Pons (tissue), 1 donor: ENCODE data around the gene PRUNE2.
"Not testable (repeated sequence)": the region's sequence is repeated elsewhere in the genome, so short reads cannot be mapped to it uniquely, and the experiment has no call there.

Source experiments
- DNase-seq: peaks from one replicate; pipeline ENCODE4 v3.0.0-alpha.2; 2016; ENCODE audit warnings: low spot score

Gene PRUNE2

DNA sequence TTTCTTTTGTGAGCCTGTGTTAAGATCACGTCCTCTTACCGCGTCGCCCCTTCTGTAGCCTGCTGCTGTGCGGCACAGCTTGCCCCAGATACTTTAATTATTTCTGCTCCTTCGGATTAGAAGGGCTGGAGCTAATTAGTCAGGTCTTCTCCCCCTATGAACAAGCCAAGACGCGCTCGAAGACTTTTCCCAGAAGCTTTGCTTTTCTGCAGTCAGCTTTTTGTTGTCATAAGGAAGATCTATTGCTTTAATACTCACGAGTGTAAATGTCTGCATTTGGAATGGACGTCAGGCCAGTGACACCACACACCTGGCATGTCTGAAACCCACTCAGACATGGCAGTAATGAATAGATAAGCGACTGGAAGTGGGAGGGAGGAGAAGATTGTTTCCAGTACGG, 37.0 kb downstream of the PRUNE2 start:
- no peak for DNase-seq

DNA sequence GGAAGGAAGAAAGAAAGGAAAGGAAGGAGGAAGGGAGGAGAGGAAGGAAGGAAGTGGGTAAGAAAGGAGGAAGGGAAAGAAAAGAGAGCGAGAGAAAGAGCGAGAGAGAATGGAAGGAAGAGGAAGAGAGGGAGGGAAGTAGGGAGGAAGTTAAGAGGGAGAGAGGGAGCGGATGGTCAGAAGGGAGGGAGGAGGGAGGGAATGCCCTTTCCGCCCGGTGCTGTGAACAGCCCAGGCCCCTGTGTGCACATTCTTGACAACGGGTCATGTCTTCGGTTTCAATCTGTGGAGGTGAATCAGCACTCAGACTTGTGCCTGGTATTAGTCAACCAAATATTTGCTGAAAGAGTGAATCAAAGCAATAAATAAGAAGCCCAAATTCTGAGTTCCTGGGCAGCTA, 39.2 kb downstream of the PRUNE2 start:
- no peak for DNase-seq

DNA sequence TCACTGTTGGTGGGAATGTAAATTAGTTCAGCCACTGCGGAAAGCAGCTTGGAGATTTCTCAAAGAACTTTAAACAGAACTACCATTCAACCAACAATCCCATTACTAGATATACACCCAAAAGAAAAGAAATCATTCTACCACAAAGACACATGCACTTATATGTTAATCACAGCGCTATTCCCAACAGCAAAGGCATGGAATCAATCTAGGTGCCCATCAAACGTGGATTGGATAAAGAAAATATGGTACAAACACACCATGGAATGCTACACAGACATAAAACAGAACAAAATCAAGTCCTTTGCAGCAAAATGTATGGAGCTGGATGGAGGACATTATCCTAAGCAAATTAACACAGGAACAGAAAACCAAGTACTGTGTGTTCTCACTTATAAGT, 42.1 kb downstream of the PRUNE2 start:
- DNase-seq: peak; percentile 47

DNA sequence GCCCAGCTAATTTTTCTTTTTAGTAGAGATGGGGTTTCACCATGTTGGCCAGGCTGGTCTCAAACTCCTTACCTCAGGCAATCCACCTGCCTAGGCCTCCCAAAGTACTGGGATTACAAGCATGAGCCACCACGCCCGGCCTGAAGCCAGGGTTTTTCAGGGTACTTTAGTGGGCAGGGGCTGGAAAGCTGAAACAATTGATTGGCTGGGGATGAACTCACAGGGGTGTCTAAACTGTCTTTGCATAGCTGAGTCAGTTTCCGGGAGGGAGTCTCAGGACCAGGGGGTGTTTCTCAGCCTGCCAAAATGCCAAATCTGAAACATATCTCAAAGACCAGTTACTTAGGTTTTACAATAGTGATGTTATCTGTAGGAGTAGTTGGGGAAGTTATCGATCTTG, 46.1 kb downstream of the PRUNE2 start:
- DNase-seq: no peak

DNA sequence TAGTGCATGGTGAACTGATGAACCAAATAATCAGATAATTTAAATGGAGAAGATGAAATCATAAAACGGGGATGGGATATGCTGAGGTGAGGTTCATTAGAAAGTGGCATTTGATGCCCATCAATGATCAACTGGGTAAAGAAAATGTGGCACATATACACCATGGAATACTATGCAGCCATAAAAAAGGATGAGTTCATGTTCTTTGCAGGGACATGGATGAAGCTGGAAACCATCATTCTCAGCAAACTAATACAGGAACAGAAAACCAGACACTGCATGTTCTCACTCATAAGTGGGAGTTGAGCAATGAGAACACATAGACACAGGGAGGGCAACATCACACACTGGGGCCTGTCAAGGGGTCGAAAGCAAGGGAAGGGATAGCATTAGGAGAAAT, 47.7 kb downstream of the PRUNE2 start:
- DNase-seq: not testable (repeated sequence)

DNA sequence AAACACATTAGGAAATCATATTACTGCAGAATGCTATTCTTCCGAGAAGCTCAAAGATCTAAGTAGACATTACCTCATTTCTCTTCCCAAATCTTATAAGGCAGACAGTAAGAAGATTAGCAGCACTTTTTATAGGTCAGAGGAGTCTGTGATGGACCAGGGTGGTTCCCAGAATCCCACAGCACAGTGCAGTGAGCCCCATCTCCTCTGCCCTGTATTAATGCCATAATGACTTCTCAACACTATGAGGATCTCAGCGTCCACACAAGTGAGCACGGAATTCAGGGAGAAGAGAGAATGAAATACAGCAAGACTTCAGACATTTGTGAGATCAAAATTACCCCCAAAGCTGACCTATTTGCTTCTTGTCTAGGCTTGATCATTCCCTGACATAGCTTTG, 49.9 kb downstream of the PRUNE2 start:
- DNase-seq: no peak

DNA sequence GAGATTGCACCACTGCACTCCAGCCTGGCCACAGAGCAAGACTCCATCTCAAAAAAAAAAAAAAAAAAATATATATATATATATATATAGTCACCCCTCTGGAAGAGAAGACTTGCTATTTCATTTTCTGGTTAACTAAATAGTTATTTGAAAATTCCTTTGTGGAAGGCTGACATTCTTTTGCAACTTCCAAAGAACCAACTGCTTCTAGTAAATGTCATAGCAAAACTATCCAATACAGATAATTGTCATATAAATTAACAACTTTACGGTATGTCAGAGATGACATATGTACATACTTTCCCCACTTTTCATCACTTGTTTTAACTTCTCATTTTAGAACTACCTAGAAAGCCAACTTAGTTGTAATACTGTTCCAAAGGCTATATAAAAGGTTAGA, 50.9 kb downstream of the PRUNE2 start:
- no peak for DNase-seq

DNA sequence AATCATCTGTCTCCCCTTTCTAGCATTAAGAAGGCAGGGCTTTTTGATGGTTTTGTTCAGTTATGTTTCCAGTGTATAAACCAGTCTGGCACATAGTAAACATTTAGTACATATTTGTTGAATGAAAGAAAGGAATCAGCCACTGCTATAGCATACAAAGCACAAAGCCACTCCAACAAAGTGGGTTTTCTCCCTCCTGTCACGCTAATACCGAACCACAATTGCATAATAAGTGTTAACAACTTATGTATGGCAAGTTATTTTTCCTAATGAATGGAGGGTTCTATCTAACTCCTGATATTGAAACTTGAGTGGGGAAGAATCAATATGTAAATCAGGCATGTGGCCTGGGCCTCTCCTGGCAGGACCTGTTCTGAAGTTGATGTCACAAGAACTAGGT, 53.9 kb downstream of the PRUNE2 start:
- no peak for DNase-seq

DNA sequence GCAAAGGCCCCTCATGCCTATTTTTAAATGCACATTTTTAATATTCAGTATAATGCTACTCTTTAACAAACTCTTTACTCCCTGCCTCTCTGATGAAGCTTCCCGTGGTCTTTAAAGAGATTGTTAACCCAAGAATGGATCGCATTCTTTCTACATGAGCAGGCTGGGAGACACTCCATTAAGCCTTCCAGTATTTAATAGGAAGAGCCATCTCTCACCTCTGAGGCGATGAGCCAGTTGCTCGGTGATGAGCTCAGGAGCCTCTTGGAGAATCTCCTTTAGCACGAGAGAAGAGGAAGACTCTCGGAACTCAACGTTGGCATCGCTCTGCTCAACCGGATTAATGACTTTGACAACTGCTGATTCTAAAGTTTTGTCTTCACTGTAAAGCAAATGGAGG, 59.6 kb downstream of the PRUNE2 start:
- DNase-seq: no peak

DNA sequence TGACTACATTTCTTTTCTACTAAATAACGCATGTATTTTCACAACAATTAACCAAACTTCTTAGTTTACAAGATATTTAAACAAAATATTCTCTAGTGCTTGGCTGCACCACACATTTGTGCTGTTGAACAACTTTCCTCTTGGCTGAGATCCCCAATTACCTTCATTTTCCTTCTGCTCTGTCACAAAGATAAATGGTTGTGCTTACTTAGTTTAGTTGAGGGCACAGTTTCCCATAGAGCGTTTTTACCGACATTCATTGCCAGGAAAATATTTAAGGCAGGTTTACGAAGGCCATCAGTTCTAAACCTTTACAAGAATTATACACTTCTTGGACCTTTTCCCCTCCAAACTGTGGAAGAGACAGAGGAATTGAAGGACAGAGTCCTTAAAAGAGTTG, 60.7 kb downstream of the PRUNE2 start:
- no peak for DNase-seq

DNA sequence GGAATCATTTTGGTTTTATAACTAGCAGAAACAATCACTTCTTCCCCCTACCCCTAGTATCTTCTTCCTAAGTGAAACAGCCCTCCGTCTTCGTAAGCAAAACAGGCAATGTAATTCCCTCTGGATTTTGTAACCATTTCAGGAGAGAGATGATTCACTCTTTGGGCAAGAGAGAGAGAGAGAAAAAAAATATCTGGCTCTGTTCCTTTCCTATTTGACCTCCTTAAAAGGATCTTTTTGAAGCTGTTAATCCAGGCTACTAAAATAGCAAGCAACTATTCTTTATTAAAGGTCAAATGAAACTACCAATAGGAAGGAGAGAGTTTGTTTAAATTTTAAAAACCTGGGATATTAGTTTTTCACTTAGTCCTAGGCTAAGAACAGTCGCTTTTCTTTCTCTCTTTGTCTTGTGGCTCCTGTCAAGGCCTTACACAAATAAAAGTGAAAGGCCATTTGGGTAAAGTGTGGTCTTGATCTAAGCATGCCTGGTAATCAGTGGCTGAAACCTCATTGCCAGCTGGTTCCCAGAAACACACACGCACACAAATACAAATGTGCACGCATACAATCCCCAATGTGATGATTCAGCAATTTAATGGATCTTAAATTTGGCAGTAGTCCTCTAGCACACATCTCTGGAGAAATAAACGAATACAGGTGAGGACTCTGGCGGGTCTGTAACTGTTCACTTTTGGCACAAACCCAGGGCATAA, 70.2 kb downstream of the PRUNE2 start:
- DNase-seq: peak; percentile 59

DNA sequence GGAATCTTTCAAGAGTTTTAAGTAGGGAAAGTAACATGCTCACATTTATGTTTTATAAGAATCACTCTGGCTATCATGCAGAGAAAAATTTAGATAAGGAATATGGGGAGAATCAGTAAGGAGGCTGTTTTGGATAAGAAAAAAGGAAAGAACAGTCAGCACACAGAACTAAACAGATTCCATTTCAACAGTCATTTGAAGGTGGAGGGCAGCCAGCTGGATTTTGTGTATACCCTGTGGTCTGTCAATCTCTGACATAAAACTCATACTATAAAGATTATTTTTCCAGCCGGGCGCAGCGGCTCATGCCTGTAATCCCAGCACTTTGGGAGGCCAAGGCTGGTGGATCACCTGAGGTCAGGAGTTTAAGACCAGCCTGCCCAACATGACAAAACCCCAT, 77.5 kb downstream of the PRUNE2 start:
- no peak for DNase-seq

DNA sequence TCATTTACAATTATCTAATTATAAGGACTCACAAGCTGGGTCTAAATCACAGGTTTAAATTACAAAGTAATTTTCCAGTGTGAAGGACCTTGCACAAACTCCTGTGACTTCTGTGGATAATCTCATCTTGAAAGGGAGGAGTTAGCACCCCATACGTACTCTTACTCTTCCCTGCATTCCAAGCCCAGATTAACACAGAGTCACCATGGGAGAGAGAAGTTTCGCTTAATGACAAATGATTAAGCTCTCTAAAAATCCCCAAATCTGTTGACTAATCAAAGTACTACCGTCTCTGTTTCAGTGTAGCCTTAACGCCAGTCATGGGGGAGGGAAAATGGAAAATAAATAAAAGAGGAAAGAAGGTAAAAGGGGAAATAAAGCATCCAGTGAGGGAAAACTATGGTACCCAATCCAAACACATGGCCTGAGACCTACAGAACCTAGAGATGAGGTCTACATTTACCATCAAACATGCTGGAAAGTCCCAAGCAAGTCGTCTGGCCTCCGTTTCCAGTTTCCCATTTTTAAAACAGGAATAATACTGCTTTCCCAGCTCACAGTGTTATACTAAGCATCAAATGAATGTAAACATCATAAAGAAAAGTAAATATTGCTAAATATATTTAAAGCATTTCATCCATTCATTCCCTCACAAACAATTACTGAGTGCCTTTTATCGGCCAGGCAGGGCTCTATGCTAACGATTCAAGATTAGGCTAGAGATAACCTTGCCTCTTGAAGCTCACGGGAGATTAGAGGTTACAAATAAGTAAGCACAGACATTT, 78.4 kb downstream of the PRUNE2 start:
- no peak for DNase-seq

DNA sequence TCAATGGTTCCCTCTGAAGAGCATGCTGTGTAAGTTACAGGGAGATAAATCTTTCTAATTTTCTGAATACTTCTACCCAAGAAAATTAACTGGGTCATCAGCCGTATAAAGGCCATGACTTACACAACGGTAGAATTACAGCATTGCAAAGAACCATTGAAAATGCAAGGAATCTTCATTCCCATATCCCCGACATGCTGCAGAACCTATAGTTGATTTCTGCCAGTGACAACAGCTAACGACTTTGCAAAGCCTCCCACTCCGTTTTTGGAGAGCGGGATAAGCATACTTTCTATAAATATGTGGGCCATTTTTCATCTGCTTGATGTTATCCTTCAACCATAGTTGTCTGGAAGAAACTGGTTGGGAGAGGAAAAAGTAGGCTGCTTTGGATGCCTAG, 85.5 kb downstream of the PRUNE2 start:
- no peak for DNase-seq

DNA sequence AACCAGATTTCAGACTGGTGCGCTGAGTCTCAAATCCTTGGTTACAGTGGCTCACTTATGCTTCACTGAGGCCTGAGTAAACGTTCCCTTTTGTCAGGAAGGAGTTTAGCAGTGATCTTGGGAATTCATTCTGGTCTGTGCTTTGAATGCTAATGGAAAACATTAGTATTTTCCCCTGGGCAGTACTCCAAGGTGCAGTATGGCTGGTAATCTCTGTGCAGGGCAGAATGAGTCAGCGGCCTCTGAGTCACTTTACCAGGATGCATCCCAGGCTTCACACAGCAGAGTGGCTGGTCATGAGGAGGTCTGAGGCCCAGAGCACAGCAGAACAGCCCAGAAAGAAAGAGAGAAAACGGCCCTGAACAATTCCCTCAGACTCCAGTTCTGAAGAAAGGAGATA, 87.6 kb downstream of the PRUNE2 start:
- peak; percentile 89 for DNase-seq

DNA sequence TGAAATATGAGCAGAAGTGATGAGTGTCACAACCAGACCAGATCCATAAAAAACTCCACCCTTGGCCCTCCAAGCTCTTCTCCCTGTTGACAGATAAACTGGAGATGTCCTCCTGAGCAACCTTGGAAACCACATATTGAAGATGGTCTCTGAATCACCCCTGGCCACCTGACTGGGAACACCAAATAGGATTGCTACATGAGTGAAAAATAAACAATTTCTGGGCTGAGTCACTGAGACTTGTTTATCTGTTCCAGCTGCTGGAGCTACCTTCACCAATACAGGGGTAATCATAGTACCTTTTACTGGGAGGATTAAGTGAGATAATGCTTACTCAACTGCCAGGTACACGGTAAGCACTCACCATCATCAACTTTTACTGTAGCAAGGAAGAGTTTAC, 88.4 kb downstream of the PRUNE2 start:
- DNase-seq: no peak

DNA sequence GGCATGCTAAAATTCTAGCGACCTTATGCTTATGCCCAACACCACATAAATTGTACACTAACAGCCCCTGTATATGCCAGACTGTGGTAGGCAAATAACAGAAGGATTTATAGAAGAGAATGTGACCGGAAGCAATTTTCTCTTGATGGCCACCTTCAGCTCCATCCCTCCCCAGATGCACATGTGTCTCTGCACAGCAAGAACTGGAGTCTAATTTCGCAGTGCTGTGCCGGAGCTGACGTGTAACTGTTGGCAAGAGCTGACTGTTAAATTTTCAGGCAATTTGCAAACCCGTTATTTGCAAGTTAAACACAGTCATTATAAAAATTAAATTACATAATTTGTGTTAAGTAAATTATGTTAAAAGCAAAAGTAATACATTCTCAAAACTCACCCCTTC, 93.3 kb downstream of the PRUNE2 start:
- no peak for DNase-seq

DNA sequence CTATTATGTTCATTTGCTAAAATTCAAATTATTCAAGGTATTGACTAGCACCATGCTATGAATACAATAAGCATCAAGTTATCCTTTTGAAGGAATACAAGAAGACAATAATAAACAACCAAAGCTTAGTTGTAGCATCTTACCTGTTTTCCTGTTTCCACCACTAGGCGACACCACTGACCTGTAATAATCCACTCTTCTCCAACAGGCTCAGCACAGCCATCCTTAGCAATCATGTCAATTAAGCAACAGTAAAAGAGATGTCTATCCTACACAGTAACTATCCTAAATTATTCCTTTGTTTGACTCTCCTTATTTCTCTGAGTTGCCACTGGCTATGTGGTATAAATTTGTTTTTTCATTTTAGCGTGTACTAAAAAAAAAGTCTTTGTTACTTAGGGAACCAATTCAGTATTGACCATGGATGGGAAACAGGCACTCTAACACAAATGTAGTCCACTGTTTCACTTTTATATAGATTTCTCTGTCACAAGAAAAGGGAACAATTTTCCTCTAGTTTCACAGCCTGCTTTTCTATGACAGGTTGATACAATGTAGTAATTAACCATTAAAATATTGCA, 95.4 kb downstream of the PRUNE2 start:
- peak; percentile 88 for DNase-seq

DNA sequence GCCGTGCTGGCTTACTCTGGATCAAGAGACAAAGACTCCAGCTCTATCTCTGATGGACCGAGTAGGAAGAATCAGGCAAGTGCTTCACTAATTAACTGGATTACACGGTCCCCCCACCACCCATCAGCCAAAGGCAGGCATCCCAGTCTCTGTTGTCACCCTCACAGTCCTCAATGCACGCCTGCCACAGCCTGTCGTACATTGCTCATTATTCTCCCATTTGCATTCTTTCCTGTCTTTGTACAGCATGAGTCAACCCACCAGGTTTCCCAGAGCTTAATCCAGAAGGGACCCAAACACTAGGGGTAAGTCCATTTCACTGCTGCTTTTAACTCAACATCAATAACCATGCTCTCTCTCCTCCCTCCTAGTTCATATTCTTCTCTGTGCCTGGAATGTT, 97.3 kb downstream of the PRUNE2 start:
- DNase-seq: no peak

DNA sequence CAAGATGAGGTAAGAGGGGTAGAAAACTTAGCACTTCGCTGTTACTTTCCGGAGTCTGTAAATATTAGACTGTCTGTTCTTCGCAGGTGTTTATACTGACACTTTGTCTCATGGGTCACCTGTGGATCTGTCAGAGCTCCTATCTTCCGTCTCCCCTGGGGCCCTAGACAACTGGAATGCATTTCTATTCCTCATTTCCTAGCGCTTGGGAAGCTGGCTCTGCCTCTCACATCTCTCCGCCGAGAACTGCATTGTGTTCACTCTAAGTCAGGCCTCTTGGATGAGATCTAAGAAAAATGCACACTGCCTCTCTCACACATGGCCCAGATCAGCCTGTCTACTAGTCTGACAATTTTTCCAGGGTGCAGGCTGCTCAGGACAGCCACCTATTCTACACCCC, 102.2 kb downstream of the PRUNE2 start:
- DNase-seq: no peak

DNA sequence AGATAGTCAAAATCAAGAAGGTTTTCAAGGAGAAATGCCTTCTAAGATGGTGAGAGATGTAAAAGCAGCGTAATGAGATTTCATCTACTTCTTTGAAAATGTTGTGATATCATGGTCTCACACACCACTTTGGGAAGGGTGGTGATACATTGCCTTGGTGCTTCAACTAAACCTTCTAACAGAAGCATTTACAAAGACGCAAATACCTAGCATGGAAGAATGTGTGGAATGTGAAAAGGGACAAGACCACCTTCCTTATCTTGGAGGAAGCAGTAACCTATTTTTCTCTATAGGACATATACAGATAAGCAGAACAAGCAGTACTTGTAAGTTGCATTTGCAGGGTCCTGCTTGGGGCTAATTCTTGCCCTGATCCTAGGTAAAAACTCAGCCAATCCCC, 102.8 kb downstream of the PRUNE2 start:
- DNase-seq: no peak

DNA sequence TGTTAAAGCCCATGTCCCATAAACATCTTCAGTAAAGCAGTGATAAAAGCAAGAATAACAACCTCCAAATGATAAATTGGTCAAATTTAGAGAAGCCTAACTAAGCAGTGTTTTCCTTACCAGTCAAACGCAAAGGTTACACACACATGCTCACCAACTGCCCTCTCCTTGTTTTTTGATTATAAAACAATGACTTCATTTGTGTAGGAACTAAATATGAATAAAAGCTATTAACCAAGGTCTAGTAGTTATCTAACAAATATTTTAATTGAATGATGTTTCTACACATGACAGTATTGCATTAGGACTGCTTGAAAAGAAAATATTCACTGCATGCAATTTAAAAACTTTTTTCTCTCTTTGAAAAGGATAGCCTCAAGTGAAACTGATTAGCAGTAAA, 105.0 kb downstream of the PRUNE2 start:
- no peak for DNase-seq

DNA sequence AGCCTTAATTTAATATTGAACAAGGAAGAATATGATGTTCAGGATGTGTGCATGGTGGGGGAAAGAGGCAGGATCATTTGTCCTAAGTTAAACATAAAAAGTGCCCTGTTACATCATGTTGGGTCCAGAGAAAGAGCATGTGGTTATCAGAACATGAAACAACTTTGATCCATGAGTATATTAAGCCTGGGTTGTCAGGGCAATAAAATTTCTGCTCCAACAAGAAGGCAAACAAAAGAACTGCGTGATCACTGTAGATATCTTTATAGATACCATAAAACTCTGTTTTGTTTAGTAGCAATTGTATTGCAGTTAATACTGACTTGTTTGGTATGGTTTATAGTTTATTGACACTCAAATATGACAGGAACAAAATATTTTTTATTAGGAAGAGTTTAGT, 106.4 kb downstream of the PRUNE2 start:
- DNase-seq: no peak

DNA sequence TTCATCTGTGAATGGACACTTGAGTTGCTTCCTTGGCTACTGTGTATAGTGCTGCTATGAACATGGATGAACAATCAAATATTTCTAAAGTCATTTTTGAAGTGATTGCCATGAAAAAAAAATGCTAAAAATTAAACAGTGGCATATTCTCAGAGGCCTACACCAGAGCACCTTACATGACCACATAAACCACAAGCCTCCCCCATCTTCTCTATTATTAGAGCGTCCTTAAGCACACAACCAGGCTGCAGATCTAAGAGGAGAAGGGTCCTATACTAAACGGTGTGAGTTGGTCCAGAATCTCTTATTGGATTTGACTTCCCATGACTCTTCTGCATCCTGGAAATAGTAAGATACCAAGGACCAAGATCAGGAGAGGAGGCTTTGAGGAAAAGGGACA, 107.4 kb downstream of the PRUNE2 start:
- DNase-seq: no peak
